GM23338 (cell line): ENCODE data around the gene MEGF6. TPM values are rescaled to one million over a fixed set of nuclear protein-coding genes. Genes with fewer than 3 reads are reported as not detected.

Experiments
- ATAC-seq: fragments of 200-7000 bp; cut with Tn5 transposase; 3 replicates; pipeline ENCODE4 v1.9.1; 2020
- DNase-seq: peaks from one replicate; pipeline ENCODE4 v3.0.0-alpha.2; 2015; ENCODE audit warnings: low spot score
- H2AFZ ChIP-seq: fragments of 200-600 bp; sonication (generic); 2 replicates; pipeline ENCODE4 v1.8.0; 2016; ENCODE audit warnings: antibody characterized with exemption, mild to moderate bottlenecking, moderate library complexity
- H3F3A ChIP-seq: fragments of 200-600 bp; sonication (generic); replicated peaks from 2 replicates; pipeline ENCODE4 v1.8.0; 2017; ENCODE audit warnings: antibody characterized with exemption, mixed run types, low read depth
- H3K27ac ChIP-seq: fragments of 200-600 bp; sonication (generic); 2 replicates; pipeline ENCODE4 v1.6.1; 2016; ENCODE audit warnings: low read depth
- H3K27me3 ChIP-seq: fragments of 200-600 bp; sonication (generic); 2 replicates; pipeline ENCODE4 v1.8.0; 2016; ENCODE audit warnings: mild to moderate bottlenecking, mixed run types, moderate library complexity; ENCODE audit not compliant: insufficient read depth
- H3K36me3 ChIP-seq: fragments of 200-600 bp; sonication (generic); 2 replicates; pipeline ENCODE4 v1.8.0; 2016; ENCODE audit warnings: mild to moderate bottlenecking; ENCODE audit not compliant: insufficient read depth
- H3K4me1 ChIP-seq: fragments of 200-600 bp; sonication (generic); 2 replicates; pipeline ENCODE4 v1.8.0; 2016; ENCODE audit warnings: mild to moderate bottlenecking, moderate library complexity; ENCODE audit not compliant: insufficient read depth
- H3K4me2 ChIP-seq: fragments of 200-600 bp; sonication (generic); 2 replicates; pipeline ENCODE4 v1.7.1; 2017; ENCODE audit warnings: mixed run types
- H3K4me3 ChIP-seq: fragments of 200-600 bp; sonication (generic); 2 replicates; pipeline ENCODE4 v1.6.1; 2016; ENCODE audit warnings: mixed run types
- H3K79me2 ChIP-seq: fragments of 200-600 bp; sonication (generic); replicated peaks from 2 replicates; pipeline ENCODE4 v1.8.0; 2017; ENCODE audit warnings: mild to moderate bottlenecking; ENCODE audit not compliant: insufficient read depth
- H3K9me2 ChIP-seq: fragments of 200-600 bp; sonication (generic); 2 replicates; pipeline ENCODE4 v1.8.0; 2017; ENCODE audit not compliant: insufficient read depth
- H4K20me1 ChIP-seq: fragments of 200-600 bp; sonication (generic); replicated peaks from 2 replicates; pipeline ENCODE4 v1.8.0; 2017; ENCODE audit warnings: mild to moderate bottlenecking; ENCODE audit not compliant: insufficient read depth
- H3K27ac Mint-ChIP-seq: 2 replicates; pipeline ENCODE4 v1.8.0; 2020; ENCODE audit warnings: inconsistent platforms, mild to moderate bottlenecking, moderate library complexity, mixed read lengths
- H3K27me3 Mint-ChIP-seq: 3 replicates; pipeline ENCODE4 v1.8.0; 2022; ENCODE audit warnings: low read depth, mild to moderate bottlenecking, moderate library complexity, mixed read lengths, inconsistent platforms; ENCODE audit not compliant: insufficient read depth, poor library complexity
- H3K36me3 Mint-ChIP-seq: 3 replicates; pipeline ENCODE4 v1.8.0; 2021; ENCODE audit warnings: low read depth, mild to moderate bottlenecking, inconsistent platforms, moderate library complexity, mixed read lengths
- H3K4me1 Mint-ChIP-seq: 3 replicates; pipeline ENCODE4 v1.8.0; 2020; ENCODE audit warnings: mild to moderate bottlenecking, inconsistent platforms, mixed read lengths
- H3K4me3 Mint-ChIP-seq: 3 replicates; pipeline ENCODE4 v1.8.0; 2021; ENCODE audit warnings: moderate library complexity, mild to moderate bottlenecking, inconsistent platforms, mixed read lengths
- H3K9me3 Mint-ChIP-seq: 3 replicates; pipeline ENCODE4 v1.8.0; 2020; ENCODE audit warnings: moderate library complexity, mild to moderate bottlenecking, inconsistent platforms, mixed read lengths
- CREB1 ChIP-seq: fragments of 250-450 bp; sonication (Bioruptor Pico); IDR thresholded peaks from 2 replicates; pipeline ENCODE4 v1.5.0; 2020; ENCODE audit warnings: low read depth, mild to moderate bottlenecking, moderate library complexity
- CTCF ChIP-seq, 2 experiments: fragments of 200-600 bp in 1 of 2; sonication (generic) in 1 of 2; conservative IDR thresholded peaks; 2 replicates each; pipeline versions ENCODE4 v1.5.1 to v1.6.1; 2016 to 2017; ENCODE audit warnings: antibody characterized with exemption in 2 of 2, low read depth in 2 of 2, mild to moderate bottlenecking in 2 of 2, moderate library complexity in 1 of 2
- EZH2 ChIP-seq: fragments of 200-600 bp; sonication (generic); IDR thresholded peaks from one replicate; pipeline ENCODE4 v1.8.0; 2017; ENCODE audit warnings: antibody characterized with exemption, mild to moderate bottlenecking, low read depth; ENCODE audit not compliant: unreplicated experiment
- EZH2phosphoT487 ChIP-seq: fragments of 200-600 bp; sonication (generic); IDR thresholded peaks from one replicate; pipeline ENCODE4 v1.8.1; 2018; ENCODE audit warnings: antibody characterized with exemption; ENCODE audit not compliant: unreplicated experiment
- JUNB ChIP-seq: IDR thresholded peaks from one replicate; pipeline ENCODE4 v1.6.1; 2016; ENCODE audit warnings: antibody characterized with exemption; ENCODE audit not compliant: unreplicated experiment
- POLR2AphosphoS5 ChIP-seq: IDR thresholded peaks from 2 replicates; pipeline ENCODE4 v1.6.1; 2016; ENCODE audit warnings: antibody characterized with exemption, low read depth
- STAT1 ChIP-seq: IDR thresholded peaks from one replicate; pipeline ENCODE4 v1.6.1; 2016; ENCODE audit warnings: antibody characterized with exemption; ENCODE audit not compliant: unreplicated experiment
- ZNF462 ChIP-seq: fragments of 250-450 bp; sonication (Bioruptor Pico); IDR thresholded peaks from 2 replicates; pipeline ENCODE4 v1.5.0; 2020; ENCODE audit warnings: mild to moderate bottlenecking, moderate library complexity
- polyA plus RNA-seq: library from polyadenylated mRNA; unstranded; fragments of >200 nt; fragmentation: Nextera tagmentation; extraction: Ambion mirVana; gene quantifications from 2 replicates; pipeline ENCODE4 v1.2.1, GENCODE V29; 2016
- total RNA-seq: library from RNA; depleted of rRNA; stranded (reverse); fragments of >200 nt; shearing (Covaris generic); gene quantifications from 2 replicates; pipeline ENCODE4 v1.2.3, GENCODE V29; 2014
- TF ChIP-seq, protein P1 (sequence below): IDR thresholded peaks from 2 replicates; pipeline ENCODE4 v1.6.1; 2016; ENCODE audit warnings: antibody characterized with exemption

Gene MEGF6
- total and polyA plus RNA-seq, 2 experiments from 2014 or later = 4.0 to 21.4 TPM

GRCh38 chr1:3651026-3651929, 40.0 kb upstream of the MEGF6 start (continued):
- no peak for TF ChIP-seq ZNF462 (CRISPR knock-in tag)

DNA sequence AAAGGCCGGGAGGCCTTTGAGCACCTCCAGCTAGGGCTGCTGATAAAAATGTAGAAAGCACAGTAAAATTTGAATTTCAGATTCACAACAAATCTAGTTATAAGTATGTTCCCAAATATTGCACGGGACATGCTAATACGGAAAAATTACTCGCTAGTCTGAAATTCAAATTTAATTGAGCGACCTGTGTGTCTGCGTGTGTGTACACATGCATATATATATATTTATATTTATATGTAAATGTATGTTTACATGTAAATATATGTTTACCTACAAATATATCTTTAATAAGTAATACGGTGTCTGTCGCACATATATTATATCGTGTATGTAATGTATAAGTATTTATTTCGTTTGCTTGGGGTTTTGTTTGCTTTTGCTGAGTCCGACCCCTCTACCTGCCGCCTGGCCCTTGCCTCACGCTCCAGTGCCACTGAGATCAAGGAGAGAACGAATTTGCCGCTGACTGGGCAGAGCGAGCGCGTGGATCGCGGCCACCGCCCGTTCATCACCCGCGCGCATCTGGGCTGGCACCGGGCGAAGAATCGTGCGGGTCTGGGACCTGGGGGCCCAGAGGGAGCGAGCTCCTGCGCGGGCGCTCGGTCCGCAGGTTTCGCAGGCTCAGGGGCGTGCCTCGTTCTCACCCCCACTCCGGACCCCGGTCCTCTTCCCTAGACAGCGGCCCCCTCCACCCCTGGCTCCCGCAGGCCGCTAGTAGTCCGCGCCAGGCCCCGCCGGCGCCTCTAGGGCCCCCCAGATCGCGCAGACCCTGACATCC, 39.1 kb upstream of the MEGF6 start:
- peaks cover 52% of the 10 kb centered on the region for H3K27me3 Mint-ChIP-seq

More for the DNA sequence above, 39.1 kb upstream of the MEGF6 start:
- ATAC-seq (no peak), DNase-seq (no peak)
- Mint-ChIP-seq H3K9me3 (no peaks in the 10 kb centered on the region), H3K27ac (no peak overlapping the region), H3K4me3 (peak overlapping the region; percentile 83), H3K36me3 (peaks cover 11% of the 10 kb centered on the region), H3K4me1 (peaks cover 11% of the 10 kb centered on the region; the same call in 2 of the 3 replicates)
- H3K36me3 ChIP-seq = 0 out of 2 replicates have a peak, but pooled peaks cover 11% of the 10 kb centered on the region
- peaks cover 7% of the 10 kb centered on the region; the same call in 1 of the 2 replicates for H3F3A ChIP-seq
- peak overlapping the region; percentile 99 for H2AFZ ChIP-seq
- H4K20me1 ChIP-seq = peaks cover 22% of the 10 kb centered on the region
- H3K4me2 ChIP-seq = peak overlapping the region; percentile 96
- peaks cover 55% of the 10 kb centered on the region for H3K27me3 ChIP-seq
- peaks cover 17% of the 10 kb centered on the region for H3K79me2 ChIP-seq
- H3K4me1 ChIP-seq = peaks cover 16% of the 10 kb centered on the region; the same call in 1 of the 2 replicates
- no peak overlapping the region for H3K27ac ChIP-seq
- peak overlapping the region; percentile 76 for H3K4me3 ChIP-seq
- no peak for TF ChIP-seq CREB1 (CRISPR knock-in tag)
- no peak for TF ChIP-seq EZH2phosphoT487
- TF ChIP-seq JUNB = no peak
- TF ChIP-seq POLR2AphosphoS5 = no peak
- TF ChIP-seq, protein P1, sequence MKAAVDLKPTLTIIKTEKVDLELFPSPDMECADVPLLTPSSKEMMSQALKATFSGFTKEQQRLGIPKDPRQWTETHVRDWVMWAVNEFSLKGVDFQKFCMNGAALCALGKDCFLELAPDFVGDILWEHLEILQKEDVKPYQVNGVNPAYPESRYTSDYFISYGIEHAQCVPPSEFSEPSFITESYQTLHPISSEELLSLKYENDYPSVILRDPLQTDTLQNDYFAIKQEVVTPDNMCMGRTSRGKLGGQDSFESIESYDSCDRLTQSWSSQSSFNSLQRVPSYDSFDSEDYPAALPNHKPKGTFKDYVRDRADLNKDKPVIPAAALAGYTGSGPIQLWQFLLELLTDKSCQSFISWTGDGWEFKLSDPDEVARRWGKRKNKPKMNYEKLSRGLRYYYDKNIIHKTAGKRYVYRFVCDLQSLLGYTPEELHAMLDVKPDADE = no peak
- TF ChIP-seq CTCF (conservative IDR thresholded peaks at IDR 0.05; ENCODE audit: low read depth in 2 of 2) = no peak
- peak; percentile 82 for TF ChIP-seq EZH2
- TF ChIP-seq STAT1 = no peak
- no peaks in the 10 kb centered on the region for H3K9me2 ChIP-seq
